GM19372 (cell line): Measurements from ENCODE around the gene SCARB1.

Experiments
- ATAC-seq: cut with Tn5 transposase; IDR thresholded peaks from one replicate; pipeline ENCODE4 v1.9.1; 2021; ENCODE audit warnings: mild to moderate bottlenecking, low read depth, moderate library complexity; ENCODE audit not compliant: unreplicated experiment

SCARB1 gene

DNA sequence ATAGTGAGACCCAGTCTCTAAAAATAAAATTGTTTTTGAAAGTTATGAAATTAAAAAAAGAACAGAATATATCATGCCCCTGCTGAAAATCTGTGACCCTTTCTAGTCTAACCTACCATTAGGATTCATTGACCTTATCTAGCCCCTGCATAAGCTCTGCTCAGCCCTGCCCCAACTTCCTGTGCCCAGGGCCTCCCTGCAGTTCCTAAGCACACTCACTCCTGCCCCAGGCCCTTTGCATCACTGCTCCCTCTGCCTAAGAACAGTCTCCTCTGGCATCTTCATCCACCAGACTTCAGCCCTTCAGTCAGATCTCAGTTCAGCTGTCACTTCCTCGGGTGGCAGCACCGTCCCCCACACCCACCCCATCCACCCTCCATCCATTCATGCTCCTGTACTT, 55.4 kb downstream of the SCARB1 start:
- no peak for ATAC-seq

DNA sequence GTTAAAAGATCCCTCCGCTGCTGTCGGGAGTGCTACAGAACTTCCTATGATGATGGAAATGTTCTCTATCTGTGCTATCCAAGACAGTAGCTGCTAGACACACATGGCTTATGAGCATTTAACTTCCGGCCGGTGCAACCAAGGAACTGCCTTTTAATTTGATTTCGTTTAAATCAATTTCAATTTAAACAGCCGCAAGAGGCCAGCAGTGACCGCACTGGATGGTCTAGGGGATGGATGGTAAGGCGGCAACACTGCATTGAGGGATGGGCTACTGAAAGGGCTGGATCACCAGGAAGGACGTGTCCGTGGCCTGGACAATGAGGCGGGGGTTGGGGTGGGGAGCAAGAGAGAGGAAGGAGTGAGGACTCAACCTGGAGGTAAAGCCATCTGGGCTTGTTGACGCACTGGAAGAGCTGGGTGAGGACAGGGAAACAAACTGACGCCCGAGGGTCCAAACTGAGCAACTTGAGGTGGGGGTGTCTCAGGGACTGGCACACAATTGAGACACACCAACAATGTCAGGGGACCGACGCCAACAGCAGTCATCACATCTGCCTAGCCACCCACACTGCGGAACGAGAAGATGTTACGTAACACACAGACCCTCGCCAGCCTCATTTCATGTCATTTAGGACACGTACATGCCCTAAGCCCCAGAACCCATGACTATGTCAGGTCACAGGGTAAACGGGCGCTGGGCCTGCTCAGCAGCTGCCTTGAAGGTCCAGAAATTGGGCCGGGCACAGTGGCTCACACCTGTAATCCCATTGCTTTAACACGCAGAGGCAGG, 57.6 kb downstream of the SCARB1 start:
- ATAC-seq: no peak

DNA sequence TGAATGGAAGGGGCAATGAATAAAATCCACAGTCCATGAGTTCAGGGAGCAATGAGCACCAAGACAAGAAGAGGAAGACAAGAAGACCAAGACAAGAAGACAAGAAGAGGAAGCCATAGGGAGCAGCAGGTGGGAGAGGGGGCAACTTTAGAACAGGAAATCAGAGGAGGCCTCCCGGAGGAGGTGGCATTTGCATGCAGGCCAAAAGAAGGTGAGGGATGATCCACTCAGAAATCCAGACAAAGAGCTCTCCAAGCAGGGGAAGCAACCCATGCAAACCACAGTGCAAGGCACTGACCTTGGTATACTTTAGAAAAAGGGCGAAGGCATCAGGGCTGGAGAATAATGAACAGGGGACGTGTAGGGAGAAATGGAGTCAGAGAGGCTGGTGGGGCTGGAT, 58.6 kb downstream of the SCARB1 start:
- ATAC-seq: no peak

DNA sequence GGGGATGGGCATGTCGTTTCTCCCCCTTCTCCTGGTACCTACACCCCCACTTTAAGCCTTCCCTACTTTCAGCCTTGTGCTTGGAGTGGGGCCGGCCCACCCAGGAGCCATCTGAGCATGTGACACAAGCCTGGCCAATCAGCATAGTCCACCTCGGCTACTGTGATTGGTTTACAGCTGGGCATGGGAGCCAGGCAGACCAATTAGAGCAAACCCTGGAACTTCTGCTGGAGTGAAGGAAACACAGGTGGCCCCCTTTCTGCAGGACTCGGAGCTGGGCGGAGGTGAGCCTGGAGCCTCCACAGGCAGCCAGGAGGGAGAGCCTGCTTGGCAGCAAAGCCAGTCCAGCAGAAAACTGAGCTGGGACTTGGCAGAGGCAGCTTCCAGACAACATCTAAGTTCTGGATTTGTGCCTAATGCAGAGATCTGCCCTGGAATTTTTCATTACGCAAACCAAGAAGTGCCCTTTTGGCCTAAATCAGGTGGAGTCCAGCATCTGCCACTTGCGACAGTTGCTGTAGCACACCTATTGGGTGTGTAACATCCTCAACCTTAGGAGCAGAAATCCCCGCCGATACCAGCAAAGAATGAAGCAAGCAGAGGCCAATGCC, 59.5 kb downstream of the SCARB1 start:
- no peak for ATAC-seq

DNA sequence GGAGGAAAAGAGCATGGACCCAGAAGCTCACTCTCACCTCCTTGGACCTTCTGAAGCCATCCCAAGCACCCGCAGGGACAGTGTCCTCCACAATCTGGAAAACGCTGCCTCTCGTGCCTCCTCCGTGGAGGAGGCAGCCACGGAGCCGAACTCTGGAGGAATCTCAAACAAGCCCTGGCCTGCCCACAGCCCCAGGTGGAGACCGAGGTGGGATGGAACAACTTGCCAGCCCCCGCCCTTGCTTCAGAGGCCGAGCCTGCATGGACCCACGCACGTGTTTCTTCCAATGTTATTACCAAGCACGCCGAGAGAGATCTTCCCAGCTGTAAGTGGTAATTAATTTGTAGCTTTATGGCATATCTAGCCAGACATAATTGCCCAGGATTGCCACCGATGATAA, 61.3 kb downstream of the SCARB1 start:
- no peak for ATAC-seq

DNA sequence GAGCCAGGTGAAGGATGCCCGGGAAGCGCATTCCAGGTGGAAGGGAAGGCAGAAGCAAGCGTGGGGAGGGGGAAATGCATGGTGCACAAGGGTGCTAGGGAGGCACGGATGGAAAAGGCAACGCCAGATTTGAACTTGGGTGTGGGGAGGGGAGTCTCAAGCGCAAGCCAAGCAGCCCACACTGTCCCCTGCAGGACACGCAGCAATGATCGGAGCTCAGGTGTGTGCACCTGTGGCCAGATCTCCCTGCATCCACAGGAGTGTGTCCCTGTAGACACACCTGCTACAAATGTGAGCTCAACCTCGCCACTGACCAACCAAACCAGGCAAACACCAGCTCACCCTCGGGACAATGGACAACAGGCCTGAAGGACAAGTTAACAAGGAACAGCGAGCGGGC, 63.2 kb downstream of the SCARB1 start:
- ATAC-seq: no peak

DNA sequence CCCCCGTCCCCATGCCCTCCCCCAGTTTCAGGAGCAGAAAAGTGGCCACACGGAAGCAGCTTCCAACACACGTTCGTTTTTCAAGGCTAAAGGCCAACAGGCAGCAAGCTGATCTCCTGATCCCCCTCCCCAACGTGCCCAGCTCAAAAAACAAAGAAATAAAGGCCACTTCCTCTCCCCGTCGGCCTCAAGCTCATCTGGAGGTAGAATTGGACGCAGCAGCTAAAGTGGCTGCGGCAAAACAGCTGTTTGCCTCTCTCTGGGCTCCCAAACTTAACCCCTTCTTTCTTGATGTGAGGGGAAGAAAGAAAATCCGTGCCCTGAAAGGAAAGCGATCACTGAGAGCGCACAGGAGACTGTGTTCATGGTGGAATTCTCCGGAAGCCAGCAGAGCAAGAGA, 66.3 kb downstream of the SCARB1 start:
- ATAC-seq: no peak

DNA sequence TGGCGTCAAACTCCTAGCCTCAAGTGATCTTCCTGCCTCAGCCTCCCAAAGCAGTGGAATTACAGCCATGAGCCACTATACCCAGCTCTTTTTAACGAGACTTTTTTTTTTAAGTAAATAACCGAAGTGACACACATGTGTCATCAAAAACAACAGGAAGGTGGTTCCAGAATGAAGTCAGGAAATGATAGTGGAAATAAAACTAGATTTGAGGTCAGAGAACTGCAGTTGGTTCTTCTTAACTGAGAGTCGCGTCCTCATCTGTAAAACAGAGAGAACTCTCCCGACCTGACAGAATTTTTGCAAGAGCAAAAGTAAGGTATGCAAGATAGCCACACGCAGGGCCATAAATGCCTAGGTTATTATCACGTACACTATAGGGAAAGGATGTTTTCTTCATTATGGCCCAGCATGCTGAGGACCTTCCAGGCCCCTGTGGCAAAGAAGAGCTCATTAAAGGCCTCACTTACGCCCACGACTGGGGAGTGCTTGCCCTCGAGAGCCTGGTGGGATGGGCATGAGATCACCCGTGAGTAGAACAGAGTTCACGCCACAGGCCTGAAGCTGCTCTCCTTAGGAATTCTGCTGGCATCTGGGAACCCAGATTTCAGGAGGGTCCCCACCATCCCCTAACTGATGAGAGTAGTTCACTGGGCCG, 67.2 kb downstream of the SCARB1 start:
- no peak for ATAC-seq

DNA sequence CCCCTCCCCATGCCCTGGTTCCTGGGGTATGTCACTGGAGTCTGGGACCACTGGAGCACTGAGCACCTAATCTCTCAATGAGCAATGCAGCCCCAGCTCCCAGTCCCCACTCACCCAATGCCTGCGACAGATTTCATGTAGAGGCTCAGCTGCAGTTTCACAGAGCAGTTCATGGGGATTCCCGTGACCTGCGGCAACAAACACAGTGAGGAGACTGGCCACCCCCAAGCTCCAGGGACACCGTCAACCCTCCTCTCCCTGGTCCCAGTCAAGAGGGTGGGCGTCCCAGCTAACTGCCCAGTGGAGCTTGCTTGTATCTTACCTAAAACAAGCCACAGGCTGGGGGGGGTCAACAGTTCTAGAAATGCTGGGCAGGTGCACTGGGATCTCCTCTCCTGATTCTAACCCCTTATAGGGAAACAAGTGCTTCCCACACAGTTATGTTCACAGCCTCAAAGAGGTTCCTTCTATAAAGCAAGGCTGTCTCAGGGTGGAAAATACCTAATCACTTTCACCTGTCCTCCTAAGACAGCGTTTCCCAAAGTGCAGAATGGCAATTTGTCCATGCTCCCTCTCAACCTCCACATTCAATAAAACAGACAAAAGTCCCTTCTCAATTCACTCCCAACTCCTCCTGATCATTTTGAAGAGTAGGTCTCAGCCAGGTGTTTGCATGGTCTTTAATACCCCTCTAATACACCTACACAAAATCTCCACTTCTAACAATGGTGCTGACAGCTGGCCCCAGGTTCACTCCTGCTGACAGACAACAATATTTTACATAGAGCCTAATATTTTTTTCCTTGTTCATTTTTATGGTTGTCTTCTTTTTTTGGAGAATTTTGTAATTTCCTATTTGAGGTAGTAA, 68.3 kb downstream of the SCARB1 start:
- peak; percentile 72 for ATAC-seq

DNA sequence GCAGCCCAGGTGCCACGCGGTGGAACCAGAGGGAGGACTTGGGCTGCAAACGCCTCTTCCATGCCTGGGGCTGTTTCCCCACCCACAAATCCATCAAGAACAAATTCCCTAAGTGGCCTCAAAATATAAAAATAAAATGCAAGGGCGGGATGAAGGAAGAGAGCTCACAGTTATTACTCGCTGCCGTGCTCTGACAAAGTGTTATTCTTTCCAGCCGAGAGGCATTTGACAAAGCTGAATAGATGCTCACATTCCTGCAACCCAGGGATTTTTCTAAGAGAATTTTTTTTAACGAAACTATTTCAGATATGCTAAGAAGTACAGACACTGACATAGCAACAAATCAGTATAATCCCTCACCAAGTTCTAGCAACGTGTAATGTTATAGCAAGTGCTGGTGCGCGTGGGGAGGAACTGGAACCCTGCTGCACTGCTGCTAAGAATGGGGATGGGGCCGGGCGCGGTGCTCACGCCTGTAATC, 70.7 kb downstream of the SCARB1 start:
- ATAC-seq: no peak

DNA sequence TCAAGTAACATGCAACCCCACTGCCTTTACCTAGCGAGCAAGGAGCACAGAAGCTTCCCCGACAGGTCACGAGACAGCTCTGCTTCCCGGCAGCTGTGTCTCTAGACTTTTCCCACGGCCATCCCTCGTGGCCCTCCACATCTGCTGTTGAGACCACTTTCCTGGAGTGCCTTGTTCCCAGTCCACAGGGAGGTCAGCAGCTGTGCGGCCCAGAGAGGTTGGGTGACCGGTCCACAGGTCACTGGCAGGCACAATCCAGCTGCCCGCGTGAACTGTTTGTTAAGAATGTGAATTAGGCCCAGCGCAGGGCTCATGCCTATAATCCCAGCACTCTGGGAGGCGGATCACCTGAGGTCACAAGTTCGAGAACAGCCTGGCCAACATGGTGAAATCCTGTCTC, 71.5 kb downstream of the SCARB1 start:
- no peak for ATAC-seq

DNA sequence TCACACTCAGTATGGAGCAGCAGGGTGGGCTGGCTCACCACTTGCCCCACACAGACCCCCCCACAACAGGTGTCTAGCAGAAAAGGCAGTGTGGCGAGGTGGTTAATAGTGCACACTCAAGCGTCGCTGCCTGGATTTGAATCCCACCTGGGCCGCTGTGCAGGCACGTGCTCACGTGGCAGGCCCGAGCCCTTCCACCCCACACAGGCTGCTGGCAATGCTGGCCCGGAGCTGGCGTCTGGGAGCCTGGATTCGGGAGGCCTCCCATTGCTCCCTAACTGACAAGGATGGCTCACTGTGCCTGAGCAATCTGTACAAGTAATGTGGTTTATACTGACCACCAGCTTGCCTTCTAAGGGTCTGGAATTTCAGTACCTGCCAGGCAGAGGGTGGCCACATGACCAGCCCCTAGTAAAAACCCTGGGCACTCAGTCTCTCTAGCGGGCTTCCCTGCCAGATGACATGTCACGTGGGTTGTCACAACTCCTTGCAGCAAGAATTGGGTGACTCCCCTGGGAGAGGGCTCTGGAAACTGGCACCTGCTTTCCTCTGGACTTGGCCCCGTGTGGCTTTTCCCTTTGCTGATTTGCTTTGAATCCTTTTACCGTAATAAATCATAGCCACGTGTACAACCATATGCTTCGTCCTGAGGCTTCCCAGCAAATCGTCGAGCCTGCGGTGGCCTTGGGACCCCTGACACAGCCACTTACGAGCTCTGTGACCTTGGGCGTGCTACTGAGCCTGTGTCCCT, 72.8 kb downstream of the SCARB1 start:
- no peak for ATAC-seq

DNA sequence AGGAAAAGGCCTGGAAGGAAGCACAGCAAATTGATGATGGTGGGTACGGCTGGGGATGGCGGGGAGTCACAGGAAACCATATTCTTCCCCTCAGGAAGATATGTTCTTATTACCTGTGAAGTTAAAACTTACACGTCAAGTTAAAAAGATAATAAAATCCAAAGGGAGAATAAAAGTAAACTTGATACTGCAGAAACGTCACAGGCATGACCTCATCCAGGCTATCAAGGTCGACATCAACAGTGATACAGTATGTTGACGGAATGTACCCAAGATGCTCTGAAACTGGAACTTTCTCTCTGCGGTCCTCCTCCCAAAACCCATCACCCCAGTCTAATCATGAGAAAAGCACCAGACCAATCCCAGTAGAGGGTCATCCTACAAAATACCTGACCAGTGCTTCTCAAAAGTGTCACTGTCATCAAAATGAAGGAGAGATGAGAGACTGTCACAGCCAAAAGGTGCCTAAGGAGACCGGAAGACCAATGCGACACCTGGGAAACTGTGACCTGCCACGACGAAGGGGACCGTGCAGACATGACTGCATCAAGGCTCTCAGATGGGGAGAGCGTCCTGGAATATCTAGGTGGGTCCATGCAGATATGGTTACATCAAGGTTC, 74.6 kb downstream of the SCARB1 start:
- ATAC-seq: no peak

DNA sequence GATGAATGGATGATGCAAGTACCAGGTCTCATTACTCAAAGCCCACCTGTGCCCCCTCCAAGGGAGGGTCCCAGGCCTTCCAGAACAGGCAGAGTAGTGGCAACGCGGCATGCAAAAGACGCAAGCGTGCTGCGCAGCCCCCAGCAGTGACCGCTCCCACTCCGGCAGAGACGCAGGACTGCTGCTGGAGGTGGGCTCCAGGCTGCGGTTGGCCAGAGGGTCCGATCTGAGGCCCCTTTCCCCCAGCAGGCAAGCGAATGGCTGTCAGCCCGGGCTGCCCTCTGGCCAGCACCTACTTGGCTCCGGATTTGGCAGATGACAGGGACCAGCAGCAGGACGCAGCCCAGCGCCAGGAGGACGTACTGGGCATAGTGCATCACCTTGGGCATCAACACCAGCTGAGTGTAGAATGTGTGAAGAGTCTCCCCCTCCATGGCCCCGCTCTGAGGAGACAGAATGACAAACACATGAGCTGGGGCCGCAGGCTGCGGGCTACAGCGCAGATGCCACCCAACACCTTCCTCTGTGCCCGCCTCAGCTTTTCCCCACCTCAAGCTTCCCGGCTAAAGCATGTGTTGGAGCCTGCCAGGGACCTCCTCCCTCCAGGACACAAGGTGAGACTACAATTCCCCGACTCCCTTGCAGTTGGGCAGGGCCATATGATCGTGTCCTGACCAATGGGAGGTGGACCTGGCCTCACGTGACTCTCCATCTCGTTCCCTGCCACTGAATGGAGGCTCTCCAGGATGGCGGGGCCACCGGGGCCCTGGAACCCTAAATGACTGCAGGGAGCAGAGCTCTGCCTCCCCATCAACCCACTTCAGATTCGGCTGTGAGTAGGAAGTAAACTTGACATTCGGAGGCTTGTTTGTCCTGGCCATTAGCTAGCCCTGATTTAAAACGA, 77.4 kb downstream of the SCARB1 start:
- no peak for ATAC-seq

DNA sequence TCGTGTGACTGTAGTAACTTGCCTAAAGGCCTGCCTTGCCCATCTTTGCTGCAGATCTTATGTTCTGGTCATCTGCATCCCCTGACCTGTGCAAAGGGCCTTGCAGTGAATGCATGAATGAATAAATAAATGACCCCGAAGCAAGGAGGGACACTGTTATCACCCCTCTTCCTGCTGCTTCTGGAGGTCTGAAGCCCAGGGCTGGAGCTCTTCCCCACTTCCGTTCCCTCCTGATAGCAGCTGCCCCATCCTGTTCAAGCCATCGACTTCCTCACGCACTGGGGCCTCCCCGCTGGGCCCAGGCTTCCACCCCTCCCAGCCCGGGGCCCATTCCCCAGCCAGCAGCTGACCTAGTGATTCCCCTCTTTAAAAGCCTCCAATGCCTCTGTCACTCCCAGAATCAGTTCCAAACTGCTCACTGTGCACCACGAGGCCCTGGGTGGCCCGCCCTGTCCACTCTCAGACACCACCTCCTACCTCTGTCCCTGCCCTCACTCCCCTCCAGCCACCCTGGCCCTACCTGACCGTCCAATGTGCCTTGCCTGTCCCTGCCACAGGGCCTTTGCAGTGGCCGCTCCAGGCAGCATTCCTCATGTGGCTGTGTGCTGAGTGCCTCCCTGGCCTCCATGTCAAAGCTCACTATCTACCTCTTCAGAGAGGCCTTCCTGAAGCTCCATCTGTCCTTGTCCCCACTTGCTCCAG, 78.6 kb downstream of the SCARB1 start:
- no peak for ATAC-seq

DNA sequence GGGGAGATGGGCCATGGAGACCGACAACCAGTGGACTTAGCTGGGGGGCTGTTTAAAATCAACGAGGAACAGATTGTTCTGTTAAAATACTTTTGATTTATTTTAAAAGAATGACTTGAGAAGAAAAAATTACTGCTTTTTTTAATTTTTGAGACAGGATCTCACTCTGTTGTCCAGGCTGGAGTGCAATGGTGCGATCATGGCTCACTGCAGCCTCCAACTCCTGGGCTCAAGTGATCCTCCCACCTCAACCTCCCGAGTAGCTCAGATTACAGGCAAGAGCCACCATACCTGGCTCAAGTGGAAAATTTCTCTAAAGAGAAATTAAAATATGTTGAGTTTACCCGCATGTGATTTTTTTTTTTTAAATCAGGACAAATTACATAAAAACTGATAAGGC, 80.6 kb downstream of the SCARB1 start:
- ATAC-seq: no peak

DNA sequence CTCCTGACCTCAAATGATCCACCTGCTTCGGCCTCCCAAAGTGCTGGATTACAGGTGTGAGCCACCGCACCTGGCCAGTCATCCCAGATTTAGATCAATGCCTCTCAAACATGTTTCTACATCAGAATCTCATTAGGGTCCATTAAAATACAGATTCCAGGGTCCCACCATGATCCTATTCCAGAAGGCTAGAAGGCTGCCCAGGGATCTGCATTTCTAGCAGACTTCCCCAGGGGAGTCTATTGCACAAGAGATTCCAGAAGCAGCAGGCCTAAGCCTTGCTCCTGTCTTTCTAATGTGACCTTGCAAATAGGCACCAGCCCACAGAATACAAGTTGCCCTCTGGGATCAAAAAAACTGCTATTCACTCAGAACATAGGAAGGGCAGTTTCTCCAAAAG, 81.5 kb downstream of the SCARB1 start:
- ATAC-seq: no peak
